Psoas muscle (tissue), 8 donors: Measurements from ENCODE around the gene KRTAP19-6. TPM values are rescaled to one million over a fixed set of nuclear protein-coding genes. Genes with fewer than 3 reads are reported as not detected.
A peak's percentile ranks its signal among the peaks of the same experiment; 100 is the strongest.
"Not testable (repeated sequence)": the region's sequence is repeated elsewhere in the genome, so short reads cannot be mapped to it uniquely, and the experiment has no call there.

Experiments used
- ATAC-seq, 4 donors: fragments of 200-7000 bp; cut with Tn5 transposase; one replicate each; pipeline ENCODE4 v1.9.1; 2020; ENCODE audit warnings: moderate library complexity in 3 of 4, mild to moderate bottlenecking in 2 of 4
- DNase-seq, 2 donors: peaks; one replicate each; pipeline ENCODE4 v3.0.0-alpha.2; 2020
- H3K27ac ChIP-seq: fragments of 200-600 bp; one replicate; pipeline ENCODE4 v1.8.0; 2022
- H3K27me3 ChIP-seq, 3 donors: fragments of 200-600 bp in 1 of 3; one replicate each; pipeline versions ENCODE4 v1.6.1 to v1.8.0; 2013 to 2022; ENCODE audit warnings: low read length in 2 of 3, mild to moderate bottlenecking in 2 of 3, moderate library complexity in 1 of 3; ENCODE audit not compliant: insufficient read depth in 3 of 3
- H3K36me3 ChIP-seq, 2 donors: fragments of 200-600 bp in 1 of 2; one replicate each; pipeline versions ENCODE4 v1.6.1 to v1.8.0; 2013 to 2022; ENCODE audit warnings: low read depth in 1 of 2, mild to moderate bottlenecking in 1 of 2, moderate library complexity in 1 of 2; ENCODE audit not compliant: insufficient read depth in 1 of 2
- H3K4me1 ChIP-seq: fragments of 200-600 bp; one replicate; pipeline ENCODE4 v1.8.0; 2022
- H3K4me3 ChIP-seq: fragments of 200-600 bp; one replicate; pipeline ENCODE4 v1.8.0; 2022; ENCODE audit warnings: mild to moderate bottlenecking
- H3K9me3 ChIP-seq: fragments of 200-600 bp; one replicate; pipeline ENCODE4 v1.8.0; 2022
- WGBS, 3 donors: extraction: QIAGEN DNeasy Blood & Tissue Kit; methylation state at CpG; one replicate each; pipeline versions ENCODE4 v1.1.6 to v1.1.7; 2013; 5-methylcytosine and 5-hydroxymethylcytosine counted together
- intact Hi-C, 2 donors: fragments of 100-400 bp; cut with DNase I; formaldehyde crosslinking; loops; one replicate each; pipeline versions ENCODE4 v1.11.0 to v1.14.2; 2022
- polyA plus RNA-seq, 3 donors: library from polyadenylated mRNA; stranded (reverse); fragments of 200-250 nt; gene quantifications; one replicate each; pipeline ENCODE4 v1.2.3, GENCODE V29; 2013
- total RNA-seq, 4 donors: library from RNA; stranded (reverse); fragmentation: NEBNext Ultra II Directional in 2 of 4; extraction: Animal tissue kit (Norgen Biotek cat#: 25700) in 2 of 4; gene quantifications; one replicate each; pipeline versions ENCODE4 v1.2.1 to v1.2.4, GENCODE V29; 2021 to 2023
- TF ChIP-seq, protein P1 (sequence below): fragments of 200-600 bp; IDR thresholded peaks from one replicate; pipeline ENCODE4 v1.8.0; 2022; ENCODE audit warnings: antibody characterized with exemption
- donor health status: healthy with polysubstance abuse.
- donor health status: DM: no; HTN: no; CAD: no; lungs with moderate emphysema.
- donor health status: Bipolar disorder and iron deficiency.
- donor health status: healthy.
- donor health status: DM: yes; HTN: yes; CAD: no.
- donor health status: DM: no; HTN: no; CAD: no.
- donor health status: DM: no; HTN: no; CAD: no.
- donor health status: DM: yes; HTN: yes; CAD: no.

Gene KRTAP19-6
- total and polyA plus RNA-seq, 7 donors, result not detected

DNA sequence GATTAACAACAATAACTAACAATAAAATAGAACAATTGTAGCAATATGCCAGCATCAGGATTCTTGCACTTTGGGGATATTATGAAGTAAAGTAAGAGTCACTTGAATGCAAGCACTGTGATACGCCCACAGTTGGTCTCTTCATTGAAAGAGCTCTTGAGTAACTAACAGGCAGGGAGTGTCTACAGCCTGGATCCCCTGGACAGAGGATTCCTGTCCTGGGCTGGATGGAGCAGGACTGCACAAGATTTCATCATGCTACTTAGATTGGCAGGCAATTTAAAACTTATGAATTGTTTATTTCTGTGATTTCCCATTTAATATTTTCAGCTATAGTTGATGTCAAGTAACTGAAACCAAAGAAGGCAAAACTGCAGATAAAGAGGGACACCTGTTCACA, 26.0 kb downstream of the KRTAP19-6 start:
- Histone ChIP-seq H3K9me3 (no peaks in the 10 kb centered on the region), H3K27me3 (no peaks in the 10 kb centered on the region), H3K36me3 (no peaks in the 10 kb centered on the region), H3K4me3 (no peak overlapping the region), H3K4me1 (no peaks in the 10 kb centered on the region), H3K27ac (no peak overlapping the region)
- intact Hi-C loops, result no loop called here
- DNase-seq (no peak), ATAC-seq (no peak)
- WGBS, 3 donors, result 73 to 79% (median 75%) methylated on average over 1 of the region's 1 CpG
- TF ChIP-seq, protein P1, sequence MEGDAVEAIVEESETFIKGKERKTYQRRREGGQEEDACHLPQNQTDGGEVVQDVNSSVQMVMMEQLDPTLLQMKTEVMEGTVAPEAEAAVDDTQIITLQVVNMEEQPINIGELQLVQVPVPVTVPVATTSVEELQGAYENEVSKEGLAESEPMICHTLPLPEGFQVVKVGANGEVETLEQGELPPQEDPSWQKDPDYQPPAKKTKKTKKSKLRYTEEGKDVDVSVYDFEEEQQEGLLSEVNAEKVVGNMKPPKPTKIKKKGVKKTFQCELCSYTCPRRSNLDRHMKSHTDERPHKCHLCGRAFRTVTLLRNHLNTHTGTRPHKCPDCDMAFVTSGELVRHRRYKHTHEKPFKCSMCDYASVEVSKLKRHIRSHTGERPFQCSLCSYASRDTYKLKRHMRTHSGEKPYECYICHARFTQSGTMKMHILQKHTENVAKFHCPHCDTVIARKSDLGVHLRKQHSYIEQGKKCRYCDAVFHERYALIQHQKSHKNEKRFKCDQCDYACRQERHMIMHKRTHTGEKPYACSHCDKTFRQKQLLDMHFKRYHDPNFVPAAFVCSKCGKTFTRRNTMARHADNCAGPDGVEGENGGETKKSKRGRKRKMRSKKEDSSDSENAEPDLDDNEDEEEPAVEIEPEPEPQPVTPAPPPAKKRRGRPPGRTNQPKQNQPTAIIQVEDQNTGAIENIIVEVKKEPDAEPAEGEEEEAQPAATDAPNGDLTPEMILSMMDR, result no peak

DNA sequence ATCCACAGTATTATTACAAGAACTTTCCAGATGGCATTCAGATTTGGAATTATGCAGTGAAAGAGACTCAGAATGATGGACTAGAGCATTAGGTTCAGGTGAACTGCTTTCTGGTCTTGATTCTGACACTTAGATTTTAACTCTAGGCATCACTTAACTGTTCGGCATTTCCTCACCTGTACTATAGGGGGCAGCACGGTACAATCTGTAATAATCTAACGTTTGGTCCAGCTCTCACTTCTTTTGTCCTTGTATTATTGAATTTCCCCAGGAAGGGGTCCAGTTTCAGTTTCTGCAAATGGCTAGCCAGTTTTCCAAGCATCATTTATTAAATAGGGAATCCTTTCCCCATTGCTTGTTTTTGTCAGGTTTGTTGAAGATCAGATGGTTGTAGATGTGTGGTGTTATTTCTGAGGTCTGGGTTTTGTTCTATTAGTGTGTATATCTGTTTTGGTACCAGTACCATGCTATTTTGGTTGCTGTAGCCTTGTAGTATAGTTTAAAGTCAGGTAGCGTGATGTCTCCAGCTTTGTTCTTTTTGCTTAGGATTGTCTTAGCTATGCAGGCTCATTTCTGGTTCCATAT, 36.0 kb downstream of the KRTAP19-6 start:
- H3K4me1 ChIP-seq, H3K27ac ChIP-seq, H3K27me3 ChIP-seq, ATAC-seq, H3K36me3 ChIP-seq, H3K4me3 ChIP-seq, DNase-seq, H3K9me3 ChIP-seq, intact Hi-C loops: not testable (repeated sequence)
- 27 to 33% (median 32%) methylated on average over 4 of the region's 4 CpGs for WGBS, 3 donors

DNA sequence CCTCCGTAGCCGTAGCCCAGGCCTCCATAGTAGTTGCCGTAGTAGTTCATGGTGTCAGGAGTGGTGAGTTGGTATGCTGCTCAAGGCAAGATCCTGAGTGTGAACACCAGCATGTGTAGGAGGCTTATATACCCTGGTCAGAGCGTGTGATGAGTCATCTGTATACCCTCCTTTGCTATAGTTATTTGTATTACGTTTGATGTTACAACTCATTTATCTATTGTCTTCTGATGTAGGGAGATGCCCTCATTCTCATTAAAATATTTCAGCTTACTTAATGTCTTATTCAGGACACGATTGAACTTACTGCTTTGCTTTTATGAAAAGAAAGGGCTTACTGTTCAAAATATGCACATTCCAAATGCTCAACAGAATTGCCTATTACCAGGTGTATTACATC, 39.6 kb downstream of the KRTAP19-6 start, which contains the start of gene KRTAP19-5:
Gene KRTAP19-5 (minus strand): TSS at position 101 of the 400 bp plus-strand sequence. CDS start 51 bp downstream, at position 50.
- no peak for DNase-seq
- no peak for ATAC-seq
- Histone ChIP-seq H3K9me3 (no peaks in the 10 kb centered on the region), H3K27me3 (no peaks in the 10 kb centered on the region), H3K4me3 (no peak within 1 kb of the TSS), H3K36me3 (no peaks in the 10 kb centered on the region), H3K27ac (no peak within 1 kb of the TSS), H3K4me1 (no peaks in the 10 kb centered on the region)
- WGBS, 3 donors, result 81 to 92% (median 86%) methylated on average over 6 of the region's 6 CpGs
- TF ChIP-seq, protein P1, result no peak
- intact Hi-C loops, result no loop called here

DNA sequence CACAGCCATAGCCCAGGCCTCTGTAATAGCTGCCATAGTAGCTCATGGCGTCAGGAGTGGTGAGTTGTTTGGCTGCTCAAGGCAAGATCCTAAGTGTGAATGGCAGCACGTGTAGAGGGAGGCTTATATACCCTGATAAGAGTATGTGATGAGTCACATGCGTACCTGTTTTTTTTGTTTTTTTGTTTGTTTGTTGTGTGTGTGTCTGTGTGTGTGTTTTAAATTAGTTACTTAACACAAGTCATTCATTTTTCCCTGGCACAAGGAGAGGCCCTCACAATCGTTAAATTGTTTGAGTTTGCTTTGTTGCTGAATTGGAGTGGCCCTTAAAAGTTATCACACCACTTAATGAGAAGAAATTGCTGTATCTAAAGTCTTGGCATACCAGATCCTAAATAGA, 44.6 kb downstream of the KRTAP19-6 start, which contains the start of gene KRTAP19-4:
Gene KRTAP19-4 (minus strand): TSS at position 101 of the 400 bp plus-strand sequence. CDS start 55 bp downstream, at position 46.
- Histone ChIP-seq H3K4me1 (no peaks in the 10 kb centered on the region), H3K9me3 (no peaks in the 10 kb centered on the region), H3K27me3 (no peaks in the 10 kb centered on the region), H3K27ac (no peak within 1 kb of the TSS), H3K36me3 (no peaks in the 10 kb centered on the region), H3K4me3 (no peak within 1 kb of the TSS)
- no peak for ATAC-seq
- WGBS, 3 donors, result 75 to 80% (median 77%) methylated on average over 4 of the region's 4 CpGs
- DNase-seq, result no peak
- TF ChIP-seq, protein P1, result no peak
- intact Hi-C loops, result no loop called here

DNA sequence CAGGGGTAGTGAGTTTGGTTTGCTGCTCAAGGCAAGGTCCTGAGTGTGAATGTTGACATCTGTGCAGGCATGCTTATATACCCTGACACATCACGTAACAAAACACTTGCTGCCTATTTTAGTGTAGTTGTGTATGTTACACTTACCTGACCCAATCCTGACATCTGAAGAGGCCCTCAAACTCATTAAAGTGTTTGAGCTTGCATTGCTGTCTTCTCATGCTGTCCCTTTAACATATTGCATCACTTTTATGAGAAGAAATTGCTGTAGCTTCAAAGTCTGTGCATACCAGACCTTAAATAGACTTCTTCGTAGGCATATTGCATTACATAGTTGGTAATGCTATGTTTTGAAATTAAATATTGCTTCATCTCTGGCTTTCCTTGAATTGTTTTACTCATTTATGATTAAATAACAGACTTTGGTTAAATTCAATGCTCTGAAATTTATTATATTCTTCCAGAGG, 49.7 kb downstream of the KRTAP19-6 start, which contains the start of gene KRTAP19-3:
Gene KRTAP19-3 (minus strand): TSS at position 51 of the 466 bp plus-strand sequence. CDS start 56 bp downstream, outside the sequence.
- Histone ChIP-seq H3K4me3 (no peak within 1 kb of the TSS), H3K4me1 (no peaks in the 10 kb centered on the region), H3K36me3 (no peaks in the 10 kb centered on the region), H3K27me3 (no peaks in the 10 kb centered on the region), H3K27ac (no peak within 1 kb of the TSS), H3K9me3 (peaks cover 3% of the 10 kb centered on the region)
- WGBS, 3 donors, result 65 to 72% (median 69%) methylated on average over 2 of the region's 2 CpGs
- peak in 1 of 4 donors; percentile 63 for ATAC-seq
- no peak for DNase-seq
- TF ChIP-seq, protein P1, result no peak
- intact Hi-C loops, result no loop called here

Other genes with a start within 250 kb of the KRTAP19-6 start
- gene KRTAP26-1, start 221.5 kb downstream of the KRTAP19-6 start, total RNA-seq, result not detected
- gene KRTAP26-1, start 221.5 kb downstream of the KRTAP19-6 start, polyA plus RNA-seq, result not detected
- gene KRTAP27-1, start 204.2 kb downstream of the KRTAP19-6 start, total RNA-seq, result not detected
- not detected for gene KRTAP27-1, start 204.2 kb downstream of the KRTAP19-6 start, polyA plus RNA-seq
- gene KRTAP23-1, start 193.3 kb downstream of the KRTAP19-6 start, total RNA-seq, result not detected
- gene KRTAP23-1, start 193.3 kb downstream of the KRTAP19-6 start, polyA plus RNA-seq, result not detected
- not detected for gene KRTAP13-2, start 169.6 kb downstream of the KRTAP19-6 start, total RNA-seq
- not detected for gene KRTAP13-2, start 169.6 kb downstream of the KRTAP19-6 start, polyA plus RNA-seq
- not detected for gene KRTAP13-1, start 145.8 kb downstream of the KRTAP19-6 start, total RNA-seq
- gene KRTAP13-1, start 145.8 kb downstream of the KRTAP19-6 start, polyA plus RNA-seq, result not detected
- gene KRTAP13-3, start 115.9 kb downstream of the KRTAP19-6 start, total RNA-seq, result not detected
- not detected for gene KRTAP13-3, start 115.9 kb downstream of the KRTAP19-6 start, polyA plus RNA-seq
- gene KRTAP13-4, start 111.6 kb downstream of the KRTAP19-6 start, total RNA-seq, result not detected
- gene KRTAP13-4, start 111.6 kb downstream of the KRTAP19-6 start, polyA plus RNA-seq, result not detected
- not detected for gene KRTAP15-1, start 101.6 kb downstream of the KRTAP19-6 start, total RNA-seq
- not detected for gene KRTAP15-1, start 101.6 kb downstream of the KRTAP19-6 start, polyA plus RNA-seq
- not detected for gene KRTAP19-1, start 61.5 kb downstream of the KRTAP19-6 start, total RNA-seq
- not detected for gene KRTAP19-1, start 61.5 kb downstream of the KRTAP19-6 start, polyA plus RNA-seq
- gene KRTAP19-2, start 54.4 kb downstream of the KRTAP19-6 start, total RNA-seq, result not detected
- not detected for gene KRTAP19-2, start 54.4 kb downstream of the KRTAP19-6 start, polyA plus RNA-seq
- 1 to 10 TPM in 2 of 4 donors, under 1 TPM in 1, not detected in 1; 0.64 to 3.0 (median 1.1) TPM for gene KRTAP19-3, start 49.9 kb downstream of the KRTAP19-6 start, total RNA-seq
- gene KRTAP19-3, start 49.9 kb downstream of the KRTAP19-6 start, polyA plus RNA-seq, result not detected
- not detected for gene KRTAP19-4, start 44.7 kb downstream of the KRTAP19-6 start, total RNA-seq
- gene KRTAP19-4, start 44.7 kb downstream of the KRTAP19-6 start, polyA plus RNA-seq, result not detected
- not detected for gene KRTAP19-5, start 39.7 kb downstream of the KRTAP19-6 start, total RNA-seq
- gene KRTAP19-5, start 39.7 kb downstream of the KRTAP19-6 start, polyA plus RNA-seq, result not detected
- not detected for gene KRTAP19-7, start 19.4 kb upstream of the KRTAP19-6 start, total RNA-seq
- not detected for gene KRTAP19-7, start 19.4 kb upstream of the KRTAP19-6 start, polyA plus RNA-seq
- gene KRTAP22-2, start 48.5 kb upstream of the KRTAP19-6 start, total RNA-seq, result not detected
- not detected for gene KRTAP22-2, start 48.5 kb upstream of the KRTAP19-6 start, polyA plus RNA-seq
- not detected for gene KRTAP6-3, start 50.6 kb upstream of the KRTAP19-6 start, total RNA-seq
- not detected for gene KRTAP6-3, start 50.6 kb upstream of the KRTAP19-6 start, polyA plus RNA-seq
- not detected for gene KRTAP6-2, start 57.0 kb upstream of the KRTAP19-6 start, total RNA-seq
- not detected for gene KRTAP6-2, start 57.0 kb upstream of the KRTAP19-6 start, polyA plus RNA-seq
- not detected for gene KRTAP22-1, start 59.2 kb upstream of the KRTAP19-6 start, total RNA-seq
- gene KRTAP22-1, start 59.2 kb upstream of the KRTAP19-6 start, polyA plus RNA-seq, result not detected
- not detected for gene KRTAP6-1, start 72.1 kb upstream of the KRTAP19-6 start, total RNA-seq
- not detected for gene KRTAP6-1, start 72.1 kb upstream of the KRTAP19-6 start, polyA plus RNA-seq
- not detected for gene KRTAP20-1, start 74.6 kb upstream of the KRTAP19-6 start, total RNA-seq
- gene KRTAP20-1, start 74.6 kb upstream of the KRTAP19-6 start, polyA plus RNA-seq, result not detected
- not detected for gene KRTAP20-4, start 78.8 kb upstream of the KRTAP19-6 start, total RNA-seq
- not detected for gene KRTAP20-4, start 78.8 kb upstream of the KRTAP19-6 start, polyA plus RNA-seq
- gene KRTAP20-2, start 93.3 kb upstream of the KRTAP19-6 start, total RNA-seq, result not detected
- gene KRTAP20-2, start 93.3 kb upstream of the KRTAP19-6 start, polyA plus RNA-seq, result not detected
- gene KRTAP20-3, start 101.0 kb upstream of the KRTAP19-6 start, total RNA-seq, result not detected
- not detected for gene KRTAP20-3, start 101.0 kb upstream of the KRTAP19-6 start, polyA plus RNA-seq
- gene KRTAP21-3, start 176.9 kb upstream of the KRTAP19-6 start, total RNA-seq, result not detected
- gene KRTAP21-3, start 176.9 kb upstream of the KRTAP19-6 start, polyA plus RNA-seq, result not detected
- not detected for gene KRTAP21-2, start 205.4 kb upstream of the KRTAP19-6 start, total RNA-seq
- not detected for gene KRTAP21-2, start 205.4 kb upstream of the KRTAP19-6 start, polyA plus RNA-seq
- not detected for gene KRTAP21-1, start 213.6 kb upstream of the KRTAP19-6 start, total RNA-seq
- not detected for gene KRTAP21-1, start 213.6 kb upstream of the KRTAP19-6 start, polyA plus RNA-seq